Activated CD8-positive, alpha-beta memory T cell treated with anti-CD3 and anti-CD28 coated beads for 1 hour (primary cell): Measurements from ENCODE around the gene CALB2.
A peak's percentile ranks its signal among the peaks of the same experiment; 100 is the strongest.
"Not testable (repeated sequence)": the region's sequence is repeated elsewhere in the genome, so short reads cannot be mapped to it uniquely, and the experiment has no call there.

ENCODE experiments used
- DNase-seq, 2 donors: peaks; one replicate each; pipeline ENCODE4 v3.0.0-alpha.2; 2020; ENCODE audit warnings: low read depth in 1 of 2; ENCODE audit errors: extremely low read depth in 1 of 2

Gene CALB2, protein sequence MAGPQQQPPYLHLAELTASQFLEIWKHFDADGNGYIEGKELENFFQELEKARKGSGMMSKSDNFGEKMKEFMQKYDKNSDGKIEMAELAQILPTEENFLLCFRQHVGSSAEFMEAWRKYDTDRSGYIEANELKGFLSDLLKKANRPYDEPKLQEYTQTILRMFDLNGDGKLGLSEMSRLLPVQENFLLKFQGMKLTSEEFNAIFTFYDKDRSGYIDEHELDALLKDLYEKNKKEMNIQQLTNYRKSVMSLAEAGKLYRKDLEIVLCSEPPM

DNA sequence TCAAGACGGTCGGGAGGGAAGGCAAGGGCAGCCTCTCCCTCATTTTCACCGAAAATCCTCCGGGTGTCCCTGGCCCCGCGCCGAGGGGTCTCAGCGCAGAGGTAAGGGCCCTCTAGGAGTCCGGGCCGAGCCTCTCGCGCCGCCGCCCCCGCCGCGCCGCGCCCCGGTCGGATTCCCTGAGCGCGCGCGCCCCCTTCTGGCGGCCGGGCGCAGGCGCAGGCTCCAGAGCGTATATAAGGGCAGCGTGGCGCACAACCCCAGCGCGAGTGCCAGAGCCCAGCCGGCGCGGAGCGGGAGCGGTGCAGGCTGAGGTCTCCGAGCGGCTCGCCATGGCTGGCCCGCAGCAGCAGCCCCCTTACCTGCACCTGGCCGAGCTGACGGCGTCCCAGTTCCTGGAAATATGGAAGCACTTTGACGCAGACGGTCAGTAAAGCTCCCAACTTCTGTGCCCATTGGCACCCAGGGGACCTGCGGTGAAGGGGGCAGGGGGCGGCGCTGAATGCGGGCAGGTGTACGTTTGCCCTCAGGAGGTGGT lies at the start of gene CALB2:
Gene CALB2 (plus strand): TSS at position 260 of the 535 bp plus-strand sequence. CDS start 70 bp downstream, at position 330.
- DNase-seq = peak in 1 of 2 donors; percentile 55

DNA sequence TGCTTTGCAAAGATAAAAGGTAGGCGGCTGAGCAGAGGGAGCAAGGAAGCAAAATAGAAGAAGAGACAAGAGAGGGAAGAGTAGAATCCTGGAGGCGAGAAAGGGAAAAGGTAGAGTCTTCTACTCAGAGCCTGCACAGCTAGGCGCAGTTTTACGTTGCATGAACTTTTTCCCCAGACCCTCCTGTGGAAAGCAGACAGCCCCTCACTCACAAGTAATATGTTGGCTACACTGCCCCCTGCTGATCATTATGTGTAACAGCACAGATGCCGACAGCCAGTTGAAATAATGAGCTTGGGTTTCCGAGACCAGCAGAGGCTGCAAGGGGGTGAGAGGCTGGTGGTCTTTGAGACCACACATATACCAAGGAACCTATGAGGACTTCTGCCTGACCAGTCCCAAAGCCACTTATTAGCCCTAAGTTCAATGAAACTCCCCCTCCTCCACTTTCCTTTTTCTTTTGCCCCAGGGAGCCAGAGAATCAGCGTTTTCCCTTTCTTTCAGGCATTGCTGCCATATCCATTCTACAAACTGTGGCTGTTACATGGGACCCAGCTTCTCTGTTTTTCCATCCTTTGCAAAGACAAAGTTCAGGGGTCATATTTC lies 46.9 kb upstream of the CALB2 start:
- no peak for DNase-seq

DNA sequence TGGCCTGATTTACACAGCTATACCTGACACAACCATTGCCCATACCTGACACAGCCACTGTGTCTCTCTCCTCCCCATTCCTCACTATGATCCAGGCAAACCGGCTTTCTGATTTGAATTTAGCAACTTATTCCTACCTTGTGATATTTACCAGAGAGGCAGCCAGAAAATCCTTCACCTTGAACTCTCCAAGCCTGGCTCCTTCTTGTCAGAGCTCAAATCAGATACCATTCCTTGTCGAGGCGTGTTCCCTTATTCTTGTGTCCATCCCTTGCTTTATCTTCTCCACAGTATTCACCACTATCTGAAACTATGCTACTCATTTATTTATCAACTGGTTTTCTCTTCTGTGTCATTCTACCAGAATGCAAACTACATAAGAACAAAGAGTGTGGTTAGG lies 44.9 kb upstream of the CALB2 start:
- not testable (repeated sequence) for DNase-seq

DNA sequence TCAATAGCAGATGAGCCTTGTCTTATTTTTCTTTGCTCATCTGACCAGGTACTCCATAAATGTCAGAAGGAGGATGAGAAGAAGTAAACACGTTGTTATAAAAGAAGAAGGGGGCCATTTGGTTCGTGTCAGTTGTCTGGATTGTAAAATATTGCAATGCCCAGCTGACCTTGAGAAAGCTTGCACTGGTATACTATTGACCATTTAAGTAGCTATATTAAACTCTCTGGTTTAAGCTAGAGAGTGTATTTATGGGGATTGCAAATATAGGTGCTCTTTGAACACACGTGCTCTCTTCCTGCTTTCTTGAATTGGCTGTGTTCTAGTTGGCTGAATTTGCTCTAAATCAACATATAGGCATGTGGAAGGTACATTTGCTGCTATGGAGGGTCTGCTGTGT lies 43.3 kb upstream of the CALB2 start:
- DNase-seq = no peak

DNA sequence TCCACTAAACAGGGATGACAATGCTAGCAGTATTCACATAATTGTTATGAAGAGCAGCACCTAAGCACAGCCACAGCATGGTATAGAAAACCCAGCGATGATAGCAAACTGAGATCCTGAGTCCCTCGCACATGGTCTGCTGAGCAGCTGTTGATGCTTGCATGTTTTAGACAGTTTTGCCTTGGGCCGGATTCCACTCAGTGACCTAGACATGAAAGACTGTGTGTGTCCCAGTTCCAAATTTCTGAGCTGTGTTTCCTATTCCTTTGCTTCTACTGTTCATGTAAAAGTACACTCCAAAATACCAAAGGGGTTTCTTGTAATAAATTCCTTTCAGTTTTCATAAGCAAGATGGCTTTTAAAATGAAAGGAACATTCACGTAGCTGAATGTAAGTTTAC lies 38.5 kb upstream of the CALB2 start:
- no peak for DNase-seq

DNA sequence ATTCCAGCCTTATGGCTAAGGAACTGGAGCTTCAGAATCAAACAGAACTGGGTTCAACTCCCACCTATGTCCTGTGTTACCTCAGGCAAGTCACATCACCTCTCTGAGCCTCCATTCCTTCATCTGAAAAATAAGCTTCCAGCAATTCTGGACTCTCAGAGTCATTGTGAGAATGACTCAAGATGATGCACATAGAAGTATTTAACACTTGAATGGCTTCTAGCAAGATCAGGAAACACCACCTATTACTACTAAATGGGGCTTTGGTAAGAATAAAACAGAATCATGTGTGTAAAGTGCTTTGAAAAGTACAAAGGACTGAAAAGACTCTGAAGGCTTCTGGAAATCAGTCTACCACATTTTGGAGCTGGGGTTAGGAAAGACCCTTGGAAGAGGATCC lies 30.8 kb upstream of the CALB2 start:
- no peak for DNase-seq

DNA sequence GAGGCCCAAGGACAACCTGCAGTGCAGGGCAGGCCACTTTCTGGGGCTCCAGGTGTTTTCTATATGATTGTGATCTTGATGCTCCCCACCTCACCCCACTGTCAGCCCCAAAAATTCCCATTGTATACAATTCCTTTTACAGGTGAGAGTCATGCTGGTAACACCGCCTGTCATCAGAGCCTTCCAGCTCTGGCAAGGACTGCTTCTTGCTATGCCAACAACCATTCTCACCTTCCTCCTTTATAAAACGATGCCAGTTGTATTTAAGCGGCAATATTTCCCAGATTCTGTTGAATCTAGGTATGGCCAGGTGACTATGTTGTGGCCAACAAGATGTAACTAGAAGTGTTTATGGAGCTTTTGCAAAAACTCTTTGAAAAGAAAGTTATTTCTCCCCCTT lies 30.4 kb upstream of the CALB2 start:
- DNase-seq = no peak

DNA sequence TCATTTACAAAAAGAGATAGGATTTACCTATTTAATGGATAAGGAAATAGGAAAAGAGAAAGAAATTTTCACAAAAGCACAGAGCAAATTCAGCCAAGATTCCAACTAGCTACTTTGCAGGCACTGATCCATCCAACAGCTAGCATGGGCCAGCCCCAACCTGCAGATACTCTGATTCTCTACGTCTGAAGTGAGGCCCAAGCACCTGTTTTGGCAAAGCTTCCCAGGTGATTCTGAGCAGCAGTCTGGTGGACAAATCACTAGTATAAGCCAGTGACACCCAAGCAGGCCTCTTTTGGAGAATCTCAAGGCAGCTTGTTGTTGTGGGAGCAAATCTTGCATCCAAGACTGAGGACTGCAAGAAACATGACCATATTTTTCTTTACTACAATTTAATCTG lies 20.9 kb upstream of the CALB2 start:
- DNase-seq = no peak

DNA sequence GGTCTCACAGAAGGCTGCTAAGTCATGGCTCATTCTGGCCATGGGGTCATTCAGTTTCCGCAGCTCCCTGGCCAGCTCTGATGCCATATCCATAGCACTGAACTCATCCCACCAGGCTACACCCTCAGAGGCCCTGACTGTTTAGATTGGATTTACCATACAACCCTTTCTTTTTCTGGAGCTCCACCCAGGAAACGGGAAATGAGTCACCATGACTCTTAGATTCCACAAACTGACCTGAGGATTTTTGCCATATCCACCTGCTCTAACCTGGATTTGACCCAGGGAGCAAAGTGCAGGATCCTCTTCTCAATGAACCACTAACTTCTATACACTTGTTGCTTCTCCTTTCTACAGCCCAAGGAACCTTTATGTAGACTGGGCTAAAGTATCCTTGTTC lies 20.3 kb upstream of the CALB2 start:
- DNase-seq = no peak

DNA sequence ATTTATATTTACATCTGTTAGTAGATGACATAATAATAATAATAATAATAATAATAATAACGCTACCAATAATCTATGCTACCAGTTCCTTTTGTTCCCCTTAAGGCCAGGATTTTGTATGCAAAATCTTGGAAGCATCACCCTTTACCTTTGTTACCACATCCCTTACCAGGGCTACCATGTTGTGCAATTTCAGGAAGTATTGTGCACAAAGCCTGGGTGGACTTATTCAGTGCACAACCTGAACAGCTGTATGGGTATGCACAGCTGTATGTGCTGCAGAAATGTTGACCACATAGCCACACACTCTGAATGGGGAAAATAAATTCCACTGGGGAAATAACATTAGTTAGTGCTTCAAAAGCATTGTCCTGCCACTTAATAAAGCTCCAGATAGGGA lies 19.9 kb upstream of the CALB2 start:
- no peak for DNase-seq

DNA sequence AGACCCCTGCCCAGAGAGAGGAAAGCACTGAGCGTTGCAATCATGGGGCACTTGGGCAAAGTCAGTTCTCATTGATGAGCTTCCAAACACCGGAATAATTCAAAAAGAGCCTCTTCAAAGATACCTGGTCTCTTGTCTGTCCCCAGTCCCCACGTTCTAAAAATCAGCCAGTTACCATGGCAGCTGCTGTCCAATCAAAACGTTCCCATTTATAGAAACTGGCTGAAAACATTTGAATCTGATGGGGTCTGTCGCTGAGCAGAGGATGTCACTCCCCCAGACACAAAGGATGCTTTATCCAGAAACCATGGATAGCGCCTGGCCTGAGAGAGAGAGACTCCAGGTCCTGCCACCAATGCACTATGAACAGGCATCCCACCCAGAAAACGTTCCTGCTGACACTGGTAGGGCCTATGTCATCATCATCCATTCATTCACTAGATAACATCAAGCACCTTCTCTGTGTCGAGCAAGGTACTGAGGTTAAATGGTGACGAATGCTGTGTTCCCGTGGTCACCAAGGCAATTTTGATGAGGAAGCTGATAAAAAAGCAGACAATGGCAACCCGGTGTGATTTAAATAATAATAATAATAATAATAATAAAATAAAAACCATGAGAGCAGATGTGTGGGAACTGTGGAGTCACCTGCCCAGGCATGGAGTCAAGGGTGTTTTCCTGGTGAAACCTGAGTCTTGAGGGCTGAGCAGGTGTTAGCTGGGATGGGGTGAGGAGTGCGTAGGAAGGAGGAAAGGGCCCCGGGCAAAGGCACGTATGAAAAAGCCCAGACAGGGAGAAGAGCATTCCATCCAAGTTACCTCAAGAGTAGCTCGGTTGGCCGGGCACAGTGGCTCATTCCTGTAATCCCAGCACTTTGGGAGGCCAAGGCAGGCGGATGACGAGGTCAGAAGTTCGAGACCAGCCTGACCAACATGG lies 19.0 kb upstream of the CALB2 start:
- DNase-seq = no peak

DNA sequence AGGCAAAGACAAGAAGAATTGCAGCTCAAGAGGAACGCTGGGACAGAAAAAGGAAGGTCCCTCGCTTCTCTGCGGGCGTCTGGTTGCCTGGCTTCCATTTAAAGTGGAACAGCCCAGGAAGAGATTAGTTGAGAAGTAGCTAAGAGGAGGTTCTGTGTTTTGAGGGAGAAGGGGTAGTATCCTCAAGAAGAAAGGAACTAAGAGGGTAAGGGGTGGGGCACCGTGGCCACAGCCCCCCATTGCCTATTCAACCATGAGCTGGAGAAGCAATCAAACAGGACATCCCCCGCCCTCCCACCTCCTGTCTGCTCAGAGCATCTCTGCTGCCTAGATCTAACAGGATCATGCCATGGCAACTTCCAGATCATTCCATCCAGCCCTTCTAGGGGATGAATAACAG lies 18.1 kb upstream of the CALB2 start:
- no peak for DNase-seq

DNA sequence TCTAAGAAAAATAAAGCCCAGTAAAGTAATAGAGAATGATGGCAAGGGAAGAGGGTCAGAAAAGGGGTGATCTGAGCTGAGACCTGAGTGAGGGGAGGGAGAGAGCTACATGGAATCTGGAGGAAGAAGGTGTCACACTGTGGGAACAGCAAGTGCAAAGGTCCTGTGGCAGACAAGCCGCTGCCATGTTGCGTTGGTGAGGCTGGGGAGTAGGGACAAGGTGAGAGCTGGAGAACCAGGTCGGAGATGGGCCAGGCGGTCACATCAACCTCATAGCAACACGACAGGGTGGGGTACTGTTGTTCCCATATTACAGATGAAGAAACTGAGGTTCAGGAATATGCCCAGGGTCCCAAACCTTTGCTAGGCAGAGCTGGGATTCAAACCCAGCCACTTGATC lies 16.6 kb upstream of the CALB2 start:
- DNase-seq = no peak

DNA sequence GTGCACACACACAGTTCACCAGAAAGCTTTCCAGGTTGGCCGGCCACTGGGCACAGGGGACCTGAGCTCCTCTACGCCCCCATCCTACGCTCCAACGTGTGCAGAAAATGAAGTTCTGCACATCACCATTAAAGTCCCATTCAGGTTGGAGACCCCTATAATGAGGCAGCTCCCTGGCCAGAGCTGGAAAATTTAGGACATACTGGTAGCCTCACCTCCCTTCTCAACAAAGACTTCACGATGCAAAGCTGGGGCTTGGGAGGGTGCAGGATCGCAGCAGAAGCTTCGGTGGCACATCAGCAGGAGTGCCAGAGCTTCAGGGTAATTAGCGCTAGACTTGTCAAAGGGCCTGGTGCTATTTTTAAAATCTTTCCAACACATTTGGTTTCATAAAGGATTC lies 15.4 kb upstream of the CALB2 start:
- DNase-seq = no peak

DNA sequence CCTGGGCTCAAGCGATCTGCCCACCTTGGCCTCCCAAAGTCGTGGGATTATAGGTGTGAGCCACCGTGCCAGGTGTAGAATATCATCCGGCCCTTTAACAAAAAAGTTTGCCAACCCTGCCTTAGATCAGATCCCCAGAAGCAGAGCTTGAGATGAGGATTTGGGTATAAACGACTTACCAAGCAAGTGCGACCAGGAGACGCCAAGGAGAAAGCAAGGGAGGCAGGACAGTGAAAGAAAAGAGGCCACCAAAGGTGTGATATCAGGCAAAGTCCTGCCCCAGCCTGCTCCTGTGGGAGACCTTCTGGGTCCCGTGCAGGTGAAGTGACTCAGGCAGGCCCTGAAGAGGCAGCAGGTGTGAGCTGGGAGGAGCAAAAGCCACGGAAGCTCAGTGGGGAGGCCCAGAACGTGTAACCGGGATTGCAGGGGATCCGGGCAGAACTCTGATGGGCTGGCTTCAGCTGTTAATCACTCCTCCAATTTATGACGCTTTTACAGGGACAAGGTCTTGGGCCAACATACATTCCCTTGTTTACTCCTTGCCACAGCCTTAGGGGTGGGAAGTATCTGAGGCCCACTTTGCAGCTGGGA lies 14.1 kb upstream of the CALB2 start:
- DNase-seq = no peak

DNA sequence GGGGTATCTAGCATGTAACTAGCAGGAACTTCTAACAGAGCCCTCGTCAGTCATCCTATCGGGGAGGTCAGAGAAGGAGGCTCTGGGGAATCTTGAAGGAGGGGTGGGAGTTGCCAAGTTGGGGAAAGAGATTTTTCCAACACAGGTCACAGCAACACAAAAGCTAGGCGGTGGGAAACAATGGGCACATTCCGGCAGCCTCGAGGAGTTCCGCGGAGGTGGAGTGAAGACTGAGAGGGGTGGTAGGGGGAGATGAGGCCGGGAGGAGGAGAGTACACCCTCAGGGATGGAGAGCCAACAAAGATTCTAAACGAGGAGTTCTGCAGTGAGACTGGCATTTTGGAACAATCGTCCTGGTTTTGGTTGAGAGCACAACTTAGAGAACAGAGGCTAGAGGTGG lies 13.5 kb upstream of the CALB2 start:
- DNase-seq = no peak

DNA sequence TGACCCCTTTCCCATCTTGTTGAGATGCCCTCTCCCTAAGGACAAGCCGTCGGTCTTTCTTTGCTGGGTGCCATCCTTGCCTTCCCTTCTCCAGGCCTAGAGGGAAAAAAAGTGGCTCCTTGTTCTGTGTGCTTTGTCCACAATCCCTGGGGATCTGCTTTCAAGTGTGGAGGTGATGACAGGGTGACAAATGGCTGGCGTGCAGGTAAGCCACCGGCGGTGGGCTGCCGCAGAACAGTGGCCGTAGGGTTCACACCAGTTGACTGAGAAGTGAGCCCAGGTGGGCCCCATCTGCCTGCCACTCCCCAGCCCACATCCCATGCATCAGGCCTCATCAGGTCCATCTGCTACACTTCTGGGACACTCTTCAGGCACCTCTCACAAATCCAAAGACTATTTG lies 11.4 kb upstream of the CALB2 start:
- DNase-seq = no peak

DNA sequence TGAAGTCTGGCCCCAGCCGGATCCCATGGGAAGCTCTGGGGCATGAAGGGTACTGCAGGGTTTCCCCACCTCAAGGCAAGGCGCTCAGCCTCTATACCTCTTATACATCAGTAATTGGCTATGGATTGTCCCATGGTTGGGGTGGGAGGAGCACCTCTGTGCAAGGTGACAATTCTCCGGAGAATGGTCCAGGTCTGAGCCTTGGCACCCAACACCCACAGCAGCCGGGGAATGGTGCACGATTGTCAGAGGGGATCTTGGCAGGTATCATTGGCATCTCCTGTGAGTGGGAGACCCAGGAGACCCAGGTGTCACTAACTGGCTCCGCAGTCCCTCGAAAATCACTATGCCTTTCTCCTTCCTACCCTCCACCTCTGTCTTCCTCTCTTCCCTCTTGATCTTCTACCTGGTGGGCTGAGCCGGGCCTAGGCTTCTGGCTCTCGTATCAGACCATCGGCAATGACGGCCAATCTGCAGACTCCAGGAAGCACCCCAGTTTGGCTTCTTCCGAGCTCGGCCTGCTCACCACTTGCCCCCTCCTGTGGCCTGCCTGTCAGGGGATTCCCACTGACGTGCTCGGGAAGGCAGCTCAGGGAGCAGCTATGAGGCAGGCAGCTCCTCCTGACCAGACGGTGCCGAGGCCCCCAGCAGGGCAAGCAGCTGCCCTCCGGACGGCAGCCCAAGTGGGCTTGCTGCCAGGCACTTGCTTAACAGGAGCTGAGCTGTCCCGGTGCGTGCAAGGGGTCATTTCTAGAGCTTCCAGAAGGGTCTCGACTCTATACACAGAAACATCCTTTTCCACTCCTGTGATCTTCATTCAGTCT lies 10.0 kb upstream of the CALB2 start:
- no peak for DNase-seq

DNA sequence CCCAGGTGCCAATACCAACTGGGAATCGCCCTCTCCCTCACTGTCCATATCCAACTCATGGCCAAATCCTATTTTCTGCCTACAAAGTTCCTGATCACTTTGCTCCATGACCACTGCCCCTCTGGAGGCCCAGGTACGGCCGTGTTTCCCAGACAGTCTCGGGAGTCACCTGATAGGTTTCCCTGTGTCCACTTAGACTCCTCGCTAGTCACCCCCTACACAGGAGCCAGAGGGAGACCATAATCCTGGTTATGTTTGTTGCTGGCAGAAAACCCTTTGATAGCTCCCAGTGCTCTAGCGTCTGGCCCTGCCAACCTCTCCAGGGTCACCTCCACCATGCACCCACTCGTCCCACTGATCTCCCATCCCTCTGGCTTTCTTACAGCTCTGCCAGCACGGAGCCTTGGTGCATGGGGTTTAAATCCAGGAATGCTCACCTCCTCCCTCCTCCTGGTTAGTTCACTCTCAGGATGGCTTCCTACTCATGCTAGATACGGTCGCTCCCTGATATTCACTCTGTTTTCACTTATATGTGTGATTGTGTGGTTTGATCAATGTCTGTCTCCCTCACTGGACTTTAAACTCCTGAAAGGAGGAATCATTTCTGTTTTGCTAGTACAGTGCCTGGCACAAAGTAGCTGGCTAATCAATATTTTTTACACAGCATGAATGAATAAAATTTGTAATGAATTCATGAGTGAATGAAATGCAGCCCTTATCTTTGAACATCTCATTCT lies 7.5 kb upstream of the CALB2 start:
- DNase-seq = no peak

DNA sequence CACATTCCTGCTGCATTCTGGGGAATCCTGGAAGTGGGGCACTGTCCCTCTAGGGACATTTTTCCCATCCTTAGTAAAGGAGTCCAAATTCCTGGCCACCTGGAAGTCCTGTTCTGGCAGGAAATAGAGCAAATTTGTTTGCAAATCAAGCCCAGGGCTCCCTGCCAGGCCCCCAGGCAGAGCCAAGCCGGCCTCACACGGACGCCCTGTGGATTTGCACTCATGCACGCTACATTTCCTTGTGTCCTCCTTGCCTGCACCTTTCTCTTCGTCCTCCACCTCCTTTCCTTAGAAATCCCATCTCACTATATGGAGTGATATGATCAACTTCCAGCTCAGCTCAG lies 7.0 kb upstream of the CALB2 start:
- no peak for DNase-seq
